Stimulated activated CD4-positive, alpha-beta T cell treated with anti-CD3 and anti-CD28 coated beads, Interleukin-4, amount 100 ng/mL, for 1 hour (primary cell): ENCODE results near the gene PTPRR.
"Not testable (repeated sequence)": the region's sequence is repeated elsewhere in the genome, so short reads cannot be mapped to it uniquely, and the experiment has no call there.

Source experiments
- DNase-seq: peaks from one replicate; pipeline ENCODE4 v3.0.0-alpha.2; 2020

PTPRR gene

DNA sequence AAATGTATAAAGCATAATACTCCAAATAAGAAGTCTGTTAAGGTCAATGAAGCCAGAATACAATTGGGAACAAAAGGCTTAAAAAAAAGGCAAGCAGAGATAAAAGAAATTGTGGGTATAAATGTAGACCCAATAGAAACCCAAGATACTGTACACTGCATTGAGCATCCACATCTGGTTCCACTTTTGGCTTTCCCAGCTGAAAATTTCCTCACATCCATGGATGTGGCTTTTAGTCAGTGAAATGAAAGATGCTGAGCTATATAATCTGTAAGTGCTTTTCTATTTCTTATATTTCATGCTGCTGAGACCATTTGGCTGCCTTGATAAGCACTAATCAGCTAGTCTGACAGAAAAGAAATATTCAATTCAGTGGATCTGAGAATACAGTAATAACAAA, 83.5 kb downstream of the PTPRR start:
- DNase-seq: no peak

DNA sequence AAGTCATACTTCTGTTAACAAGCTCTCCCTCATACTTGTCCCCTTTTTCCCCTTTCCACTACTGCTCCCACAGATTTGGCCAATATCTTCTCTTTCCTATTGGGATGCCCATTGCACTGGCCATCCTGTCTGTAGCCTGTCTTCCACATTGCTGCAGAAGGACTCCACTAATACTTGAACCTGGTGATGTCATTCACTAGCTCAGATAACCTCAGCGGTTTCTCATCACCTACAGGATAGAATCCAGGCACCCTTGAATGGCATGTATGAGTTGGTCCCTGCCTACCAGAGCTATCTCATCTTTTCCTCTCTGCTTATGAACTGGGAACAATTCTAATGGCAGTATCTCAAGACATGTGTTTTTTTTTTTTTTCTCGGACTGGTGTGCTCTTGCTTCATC, 84.6 kb downstream of the PTPRR start:
- DNase-seq: no peak

DNA sequence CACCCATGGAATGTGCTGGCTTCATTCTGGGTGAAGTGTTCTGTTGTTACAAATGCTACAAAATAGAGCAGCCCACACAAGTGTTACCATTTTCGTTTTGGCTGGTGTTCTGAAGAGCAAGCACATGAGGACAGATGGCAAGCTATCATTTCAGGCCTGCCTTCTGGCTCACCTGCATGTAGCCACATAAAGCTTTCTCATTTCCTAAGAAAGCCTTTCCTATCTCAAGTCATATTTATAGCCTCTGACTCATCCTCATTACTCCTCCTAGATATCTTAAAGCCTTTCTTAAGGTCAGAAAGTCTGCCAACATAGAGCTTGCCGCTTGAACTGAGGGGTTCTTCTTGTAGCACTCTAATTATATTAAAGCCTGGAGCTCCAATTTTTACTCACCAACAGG, 89.0 kb downstream of the PTPRR start:
- DNase-seq: no peak

DNA sequence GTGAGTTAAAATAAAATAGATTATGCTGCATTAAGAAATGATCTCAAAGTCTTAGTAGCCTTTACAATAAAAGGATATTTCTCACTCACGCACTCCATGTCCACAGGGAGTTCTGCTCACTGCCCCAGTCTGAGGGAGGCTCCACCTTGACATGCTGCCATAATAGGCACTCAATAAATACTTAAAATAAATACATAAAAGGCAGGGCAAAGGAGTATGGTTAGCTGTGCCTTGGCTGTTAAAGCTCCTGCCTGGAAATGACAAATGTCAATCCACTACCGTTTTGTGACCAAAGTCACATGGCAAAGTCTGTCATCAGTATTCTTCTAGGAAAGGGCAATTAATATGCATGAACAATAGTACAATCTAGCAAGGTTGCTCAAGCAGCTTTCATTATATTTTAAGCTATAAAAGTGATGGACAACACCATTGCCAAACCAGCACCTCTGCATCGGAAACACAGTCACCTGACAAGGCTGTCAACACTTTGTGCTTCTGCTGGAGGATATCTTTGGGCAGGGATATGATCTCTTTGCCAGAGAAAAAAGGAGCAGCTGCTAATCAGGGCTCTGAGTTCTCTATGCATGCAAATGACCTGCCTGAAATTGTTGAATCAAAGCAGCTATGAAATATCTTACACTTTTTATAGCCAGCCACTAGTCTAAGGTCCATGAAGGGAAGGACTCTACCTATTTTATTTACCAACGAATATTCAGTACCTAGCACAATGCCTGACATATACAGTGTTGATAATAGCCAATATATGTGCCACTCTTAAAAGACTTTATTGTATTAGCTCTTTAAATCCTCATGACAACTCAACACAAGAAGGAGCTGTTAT, 90.1 kb downstream of the PTPRR start:
- DNase-seq: no peak

DNA sequence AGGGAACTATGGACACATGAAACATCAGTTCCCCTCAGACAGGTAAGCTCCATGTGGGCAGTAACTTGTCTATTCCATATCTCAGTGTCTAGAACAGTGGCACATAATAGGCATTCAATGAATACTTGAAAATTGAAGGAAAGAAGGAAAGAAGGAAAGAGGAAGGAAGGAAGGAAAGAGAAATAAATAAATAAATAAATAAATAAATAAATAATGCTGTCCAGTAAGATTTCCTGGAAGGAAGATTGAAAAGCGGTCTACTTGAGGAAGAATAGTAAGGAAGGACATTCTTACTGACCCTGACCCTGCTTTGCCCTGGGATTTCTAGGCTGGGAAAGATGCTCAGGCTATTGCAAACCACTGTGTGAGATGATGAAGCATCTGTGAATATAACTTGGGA, 91.5 kb downstream of the PTPRR start:
- no peak for DNase-seq

DNA sequence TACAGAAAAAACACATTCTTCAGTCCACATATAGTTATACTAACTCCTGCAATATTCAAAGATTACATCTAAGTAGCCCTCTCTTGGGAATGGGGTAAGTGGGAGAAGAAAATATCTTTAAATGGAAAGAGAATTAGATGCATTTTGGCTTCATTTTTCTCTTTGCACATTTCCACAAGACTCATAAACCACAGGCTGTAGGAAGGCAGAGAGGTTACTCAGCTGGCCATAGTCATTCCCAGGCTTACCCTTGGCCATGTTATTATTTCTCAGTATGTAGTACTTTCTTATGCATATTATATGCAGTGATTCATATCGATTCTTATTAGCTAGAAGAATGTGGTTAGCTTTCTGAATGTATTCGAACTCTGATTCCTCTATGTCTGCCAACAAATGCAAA, 92.2 kb downstream of the PTPRR start:
- no peak for DNase-seq

DNA sequence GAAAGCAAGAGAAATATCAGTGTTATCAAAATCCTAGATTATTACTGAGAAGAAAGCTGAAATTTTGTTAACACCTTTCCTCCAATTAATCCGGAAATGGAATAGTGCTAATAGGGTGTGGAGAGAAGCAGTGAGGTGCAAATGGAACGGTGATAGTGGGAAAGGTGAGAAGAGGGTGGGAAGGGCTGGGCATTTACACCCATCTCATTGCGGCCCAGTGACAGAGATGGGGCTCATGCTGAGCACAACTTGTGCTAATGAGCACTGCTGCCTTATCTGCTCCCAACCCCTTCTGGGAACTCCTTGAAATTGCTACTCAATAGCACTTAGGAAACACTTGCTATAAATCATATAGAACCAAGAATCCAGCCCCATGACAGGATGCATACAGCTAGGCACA, 94.4 kb downstream of the PTPRR start:
- no peak for DNase-seq

DNA sequence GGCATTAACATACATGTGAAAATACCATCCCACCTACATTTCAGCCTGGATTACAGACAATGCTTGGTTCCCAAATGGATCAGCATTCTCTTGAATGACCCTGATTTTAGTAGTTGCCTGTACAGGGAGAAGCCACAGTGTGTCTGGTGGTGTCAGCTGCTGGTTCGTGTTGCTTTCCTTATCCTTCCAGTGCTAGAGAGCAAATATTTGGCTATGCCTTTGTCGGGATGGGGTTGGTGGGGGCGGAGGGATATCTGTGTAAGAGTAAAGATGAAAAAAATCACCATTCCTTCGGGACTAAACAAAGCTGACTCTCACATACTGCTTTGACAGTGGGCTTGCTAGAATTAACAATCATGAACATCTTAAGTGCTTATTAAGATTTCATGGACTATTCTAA, 96.0 kb downstream of the PTPRR start:
- no peak for DNase-seq

DNA sequence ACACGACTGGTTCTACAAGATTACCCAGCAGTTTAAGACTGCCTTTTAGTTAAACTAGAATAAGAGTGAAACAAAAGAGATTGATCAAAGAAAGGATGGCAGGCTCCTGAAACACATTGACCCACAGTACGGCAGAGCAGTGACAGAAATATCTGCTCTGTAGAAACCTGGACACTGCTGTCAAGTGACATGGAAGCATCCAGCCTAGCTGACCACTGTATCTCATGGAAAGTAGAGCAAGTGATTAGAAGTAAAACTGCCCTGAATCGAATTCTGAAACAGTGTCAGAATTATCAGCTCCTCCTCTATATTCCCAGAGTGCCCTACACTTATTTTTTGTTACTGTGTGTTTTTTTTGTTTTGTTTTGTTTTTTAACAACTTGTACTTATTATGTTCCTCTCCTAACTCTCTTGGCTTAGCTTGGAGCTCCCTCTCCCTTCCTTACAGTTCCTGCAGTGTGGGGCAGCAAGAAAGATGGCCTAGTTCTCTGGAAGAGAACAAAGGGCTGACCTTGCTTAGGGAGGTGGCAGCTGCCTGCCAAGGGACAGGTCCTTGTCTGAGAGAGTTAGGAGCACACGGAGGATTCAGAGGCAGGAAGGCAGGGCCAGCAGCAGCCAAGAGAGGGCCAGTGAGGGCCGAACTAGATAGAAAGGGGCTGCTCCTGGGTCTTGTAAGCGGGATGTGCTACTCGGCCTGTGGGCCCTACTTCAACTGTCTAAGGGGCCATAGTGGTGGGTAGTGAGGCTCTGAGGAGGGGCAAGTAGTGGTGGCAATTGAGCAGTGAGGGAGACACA, 97.2 kb downstream of the PTPRR start:
- DNase-seq: no peak

DNA sequence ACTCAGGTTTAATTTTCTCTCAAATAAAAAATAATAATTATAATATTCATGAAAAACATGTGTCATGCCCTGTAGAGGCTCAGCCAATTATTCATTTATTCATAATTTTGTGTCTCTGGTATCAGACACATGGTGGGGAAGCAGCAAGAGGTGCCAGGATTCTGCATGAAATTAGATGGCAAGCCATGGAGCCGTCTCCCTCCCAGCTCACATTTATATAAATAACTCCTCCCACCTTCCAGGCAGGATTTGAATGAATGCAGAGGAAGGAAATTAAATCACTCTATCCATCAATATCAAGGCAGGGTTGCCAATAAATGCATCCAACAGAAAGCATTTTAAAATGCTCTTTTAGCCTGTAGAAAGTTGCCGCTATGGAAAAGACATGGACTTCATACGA, 98.1 kb downstream of the PTPRR start:
- DNase-seq: no peak

DNA sequence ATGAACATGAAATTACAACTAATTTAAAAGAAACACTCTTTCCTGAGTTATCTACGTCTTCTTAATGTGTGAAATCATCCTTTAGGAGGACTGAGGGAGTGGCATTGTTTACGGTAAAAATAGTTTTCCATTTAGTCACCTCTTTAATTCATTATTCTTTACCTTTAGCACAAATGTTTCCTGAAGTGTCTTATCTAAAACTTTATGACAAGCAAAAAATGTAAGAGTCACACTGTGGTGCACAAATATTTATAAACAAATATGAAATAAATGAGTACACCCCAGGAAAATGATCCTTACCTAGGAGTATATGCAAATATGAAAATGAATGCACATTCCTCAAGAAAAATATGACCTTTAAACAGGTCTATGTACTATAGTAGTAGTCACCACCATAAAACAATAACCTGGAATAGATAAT, 104.6 kb downstream of the PTPRR start:
- DNase-seq: no peak

DNA sequence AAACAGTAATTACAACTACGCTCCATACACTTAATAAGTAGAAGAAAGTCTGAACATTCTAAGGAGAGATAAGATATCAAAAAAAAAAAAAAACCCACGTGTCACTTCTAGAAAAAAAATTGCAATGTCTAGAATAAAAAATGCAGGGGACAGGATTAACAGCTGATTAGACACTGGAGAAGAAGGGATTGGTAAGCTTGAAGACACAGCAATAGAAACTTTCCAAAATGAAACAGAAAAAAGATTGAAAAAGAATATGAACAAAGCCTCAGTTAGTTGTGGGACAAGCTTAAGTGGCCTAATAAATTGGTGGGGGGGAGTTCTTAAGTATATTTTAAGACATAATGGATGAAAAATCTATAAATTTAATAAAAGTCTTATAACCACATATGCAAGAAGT, 105.5 kb downstream of the PTPRR start:
- no peak for DNase-seq

DNA sequence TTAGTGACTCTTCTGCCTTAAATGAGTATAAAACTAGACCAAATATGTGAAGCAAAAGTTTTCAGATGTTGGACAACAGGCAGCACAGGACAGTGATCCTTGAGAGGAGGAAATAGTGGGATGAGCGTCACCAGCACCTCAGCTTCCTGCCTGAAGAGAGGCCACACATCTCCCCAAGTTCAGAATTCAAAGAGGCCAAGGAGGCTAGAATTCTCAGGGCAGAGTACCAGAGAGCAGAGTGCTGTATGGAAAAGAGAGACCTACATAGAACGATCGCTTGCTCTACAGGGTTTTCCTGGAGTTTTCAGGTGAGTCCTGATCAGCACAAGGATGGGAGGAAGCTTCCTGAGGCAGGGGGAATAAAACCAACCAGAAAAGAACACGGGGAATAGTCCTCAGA, 107.0 kb downstream of the PTPRR start:
- DNase-seq: no peak

DNA sequence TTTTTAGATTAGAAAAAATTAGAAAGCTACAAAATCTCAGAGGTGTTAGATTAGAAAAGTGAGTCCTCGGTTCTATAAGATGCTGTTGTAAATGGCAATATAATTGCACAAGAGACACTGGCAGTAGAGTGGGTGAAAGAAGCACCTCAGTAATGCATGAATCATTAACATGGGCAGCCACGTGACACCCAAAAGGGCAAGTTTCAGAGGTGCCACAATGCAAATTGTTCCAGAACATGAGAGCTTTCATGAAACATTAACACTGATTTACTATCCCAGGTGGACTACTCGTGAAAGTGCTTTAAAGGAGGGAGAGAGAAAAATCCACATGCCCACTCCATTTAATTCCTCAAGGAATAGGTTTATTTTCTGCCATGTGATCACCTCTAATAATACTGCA, 108.4 kb downstream of the PTPRR start:
- no peak for DNase-seq

DNA sequence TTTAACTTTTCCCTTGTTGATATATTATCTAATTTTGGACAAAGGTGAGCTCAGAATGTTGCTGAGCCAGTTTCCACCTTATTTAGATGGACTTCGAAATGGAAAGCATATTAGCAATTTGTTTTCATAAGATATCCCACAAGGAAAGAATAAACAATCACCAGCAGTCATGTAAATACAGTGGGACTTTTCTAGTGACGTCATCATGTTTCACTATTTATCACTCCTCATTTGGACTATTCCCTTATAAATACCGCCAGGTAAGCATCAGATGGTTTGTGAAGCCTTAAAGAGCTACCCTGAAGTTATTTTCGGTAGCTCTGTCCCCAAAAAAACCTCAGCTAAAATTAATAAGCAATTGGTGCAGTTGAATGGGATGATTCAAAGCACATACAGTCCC, 110.7 kb downstream of the PTPRR start:
- DNase-seq: no peak

DNA sequence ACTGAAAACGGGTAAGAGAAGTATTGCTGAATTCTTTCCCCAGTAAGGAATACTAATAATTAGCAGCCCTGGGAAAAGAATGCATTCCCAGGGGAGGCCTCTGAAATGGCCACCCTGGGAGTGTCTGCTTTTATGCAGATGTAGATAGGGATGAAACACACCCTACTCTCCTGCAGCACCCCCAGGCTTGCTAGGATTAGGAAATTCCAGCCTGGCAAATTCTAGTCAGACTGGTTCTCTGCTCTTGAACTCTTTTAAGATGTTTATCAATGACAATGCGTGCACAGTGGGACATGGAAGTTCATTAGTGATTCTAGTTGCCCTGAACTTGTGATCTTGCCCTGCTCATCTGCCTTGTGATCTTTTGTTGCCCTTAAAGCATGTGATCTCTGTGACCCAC, 112.5 kb downstream of the PTPRR start:
- DNase-seq: not testable (repeated sequence)

DNA sequence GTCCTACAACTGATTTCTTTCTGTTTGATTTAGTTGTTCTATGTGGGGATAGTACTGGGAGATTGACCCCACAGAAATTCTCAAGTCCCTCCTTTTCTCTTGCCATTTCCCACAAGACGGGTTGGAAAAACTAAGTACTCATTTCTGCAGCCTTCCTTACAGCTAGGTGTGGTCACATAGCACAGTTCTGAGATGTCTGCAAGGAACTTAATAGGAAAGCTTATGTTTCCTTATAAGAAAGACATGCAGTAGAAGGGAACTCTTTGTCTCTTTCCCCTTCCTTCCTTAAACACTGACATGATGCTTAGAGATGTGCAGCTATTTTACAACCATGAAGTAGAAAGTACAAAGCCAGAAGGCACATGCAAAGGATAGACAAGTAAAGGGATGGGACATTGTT, 113.7 kb downstream of the PTPRR start:
- no peak for DNase-seq

DNA sequence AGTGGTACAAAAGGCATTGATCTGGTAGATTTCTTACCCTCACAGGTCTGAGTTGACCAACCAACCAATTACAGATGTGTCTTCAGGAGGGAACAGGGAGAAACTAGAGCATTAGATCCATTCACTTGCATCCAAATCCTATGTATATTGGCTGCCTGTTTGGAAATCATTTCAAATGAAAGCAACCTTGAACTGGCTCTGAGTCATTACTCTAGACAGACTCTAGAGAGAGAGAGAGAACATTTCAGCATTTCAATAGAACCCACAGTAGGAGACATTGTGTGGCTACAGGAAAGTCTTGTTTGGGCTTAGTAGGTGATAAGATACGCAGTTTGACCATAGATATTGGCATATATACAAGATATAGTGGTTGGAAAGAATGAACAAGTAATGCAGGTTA, 114.5 kb downstream of the PTPRR start:
- no peak for DNase-seq

DNA sequence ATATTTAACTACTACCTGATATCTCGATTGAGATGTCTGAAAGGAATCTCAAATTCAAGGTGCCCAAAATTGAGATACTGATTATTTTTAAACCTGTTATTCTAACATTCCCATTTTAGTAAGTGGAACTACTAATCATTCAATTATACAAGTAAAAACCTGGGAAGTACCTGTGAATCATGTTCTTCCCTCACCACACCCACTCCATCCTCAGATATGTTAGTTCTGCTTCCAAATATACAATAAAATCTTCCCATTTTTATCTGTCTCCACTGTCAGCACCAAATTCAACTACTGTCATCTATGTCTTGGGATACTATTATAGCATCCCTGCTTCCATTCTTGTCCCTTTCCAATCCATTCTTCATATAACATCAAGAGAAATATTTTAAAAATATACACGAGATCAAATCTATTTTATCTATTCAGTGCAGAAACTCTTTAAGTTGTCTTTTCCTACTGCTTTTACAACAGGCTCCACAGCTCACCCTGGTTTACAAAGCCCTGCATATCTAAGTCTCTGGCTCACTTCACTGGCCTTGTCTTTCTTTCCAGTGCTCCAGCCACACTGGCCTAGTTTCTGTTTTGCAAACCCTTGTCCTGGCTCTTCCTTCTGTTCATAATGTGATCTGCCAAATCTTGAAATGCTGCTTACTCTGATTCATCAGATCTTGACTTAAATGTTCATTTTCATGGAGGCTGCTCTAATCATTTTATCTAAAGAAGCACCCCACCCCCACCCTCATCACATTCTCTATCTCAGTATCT, 122.3 kb downstream of the PTPRR start:
- no peak for DNase-seq

DNA sequence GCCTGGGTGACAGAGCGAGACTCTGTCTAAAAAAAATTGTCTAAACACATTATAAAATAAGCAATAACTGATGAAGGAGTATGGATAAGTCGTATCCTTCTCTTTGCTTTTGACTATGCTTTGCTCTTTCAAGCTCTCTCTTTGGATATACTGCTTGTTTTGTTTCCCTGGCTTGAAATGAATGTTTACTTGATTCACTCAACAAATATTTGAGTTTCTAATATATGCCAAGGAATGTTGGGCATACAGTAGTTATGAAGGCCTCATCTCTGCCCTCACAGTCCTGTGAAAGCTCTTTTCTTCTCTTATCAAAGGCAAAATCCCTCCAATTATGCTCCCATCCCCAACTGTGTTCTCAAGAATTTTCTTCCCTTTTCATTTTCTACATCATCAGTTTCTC, 123.5 kb downstream of the PTPRR start:
- no peak for DNase-seq

DNA sequence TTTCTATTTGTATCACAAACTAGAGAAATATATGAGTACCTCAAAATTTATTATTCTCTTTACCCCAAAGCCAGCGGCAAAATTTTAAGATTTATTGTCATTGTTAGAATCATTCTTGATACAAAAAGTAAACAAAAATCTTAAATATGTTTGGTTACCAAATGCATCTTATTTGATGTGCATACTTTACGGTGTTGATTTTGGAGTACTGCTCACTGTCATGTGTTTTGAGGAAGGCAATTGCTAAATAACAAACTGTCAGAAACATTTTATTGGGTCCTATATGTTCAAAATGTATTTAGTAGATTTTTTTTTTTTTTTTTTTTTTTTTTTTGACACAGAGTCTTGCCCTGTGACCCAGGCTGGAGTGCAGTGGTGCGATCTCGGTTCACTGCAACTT, 124.9 kb downstream of the PTPRR start:
- no peak for DNase-seq

DNA sequence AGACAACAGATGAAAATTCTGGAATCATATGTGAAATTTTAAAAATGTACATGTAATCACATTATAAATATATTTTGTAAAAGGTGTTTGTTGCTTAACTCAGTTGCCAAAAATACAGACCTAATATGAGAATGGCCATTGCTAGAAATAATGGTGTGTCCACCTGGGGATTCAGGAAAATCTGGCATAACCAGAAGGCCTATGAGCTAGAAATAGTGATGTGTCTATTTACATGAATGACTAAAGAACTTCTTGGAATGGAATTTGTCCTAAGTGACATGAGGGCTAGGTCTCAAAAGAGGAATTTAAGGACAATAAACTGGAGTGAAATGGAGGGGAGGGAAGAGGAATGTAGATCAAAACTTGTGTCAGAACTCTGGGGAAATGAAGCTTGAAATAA, 126.4 kb downstream of the PTPRR start:
- no peak for DNase-seq

DNA sequence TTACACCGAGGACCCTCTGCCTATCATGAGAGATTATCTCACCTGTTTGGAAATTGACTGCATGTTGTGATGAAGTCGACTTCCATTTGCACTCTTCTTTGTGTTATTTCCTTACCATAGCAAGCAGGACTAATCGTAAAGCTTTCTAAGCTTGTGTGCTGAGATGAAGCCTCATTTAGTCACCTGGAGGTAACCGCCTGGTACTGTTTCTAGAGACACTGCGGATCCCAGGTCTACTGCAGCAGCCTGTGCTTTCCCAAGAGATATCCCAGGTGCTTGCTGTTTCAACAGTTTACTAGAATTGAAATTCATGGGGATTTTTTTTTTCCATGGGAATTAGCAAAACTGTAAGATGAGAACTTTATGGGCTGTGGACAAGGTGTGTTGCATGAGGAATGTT, 131.8 kb downstream of the PTPRR start:
- no peak for DNase-seq

DNA sequence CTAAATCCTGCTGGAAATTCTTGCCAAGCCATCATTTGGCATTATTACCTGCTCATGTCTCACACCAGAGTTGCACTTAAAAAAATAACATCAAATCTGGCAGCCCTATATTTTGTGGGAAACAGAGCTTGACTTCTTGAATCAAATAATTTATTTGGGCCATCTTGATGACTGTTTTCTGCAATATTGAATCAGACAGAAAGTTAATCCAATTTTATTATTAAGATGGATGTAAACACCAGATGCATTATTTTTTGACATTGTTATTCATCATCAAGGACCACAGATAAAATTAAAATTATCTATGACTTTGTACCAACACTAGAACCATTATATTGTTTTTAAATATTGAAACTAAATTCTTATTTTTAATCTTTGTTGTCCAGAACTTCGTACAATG, 132.9 kb downstream of the PTPRR start:
- DNase-seq: no peak
